K562 (cell line): ENCODE data around the gene MAGI2. TPM values are rescaled to one million over a fixed set of nuclear protein-coding genes. Genes with fewer than 3 reads are reported as not detected.

Experiments used
- ATAC-seq: fragments of 200-7000 bp; cut with Tn5 transposase; 3 replicates; pipeline ENCODE4 v1.9.1; 2020; ENCODE audit warnings: moderate library complexity
- BruUV-seq: library from RNA; stranded (reverse); fragments of 400-500 nt; replicated peaks from 2 replicates; lab custom pipeline; 2021; lab: Mats Ljungman, UMichigan
- CTCF ChIA-PET: fragments of 300-600 bp; formaldehyde crosslinking; extraction: SDS; loops from one replicate; lab custom pipeline; 2021; ENCODE audit warnings: low intra/inter-chr PET ratio; lab: Yijun Ruan, JAX
- POLR2A ChIA-PET: fragments of 300-600, 350-650 bp; sonication (Branson Sonifier 250); formaldehyde crosslinking; extraction: SDS; loops from one replicate; lab custom pipeline; 2021; ENCODE audit warnings: antibody characterized with exemption, inconsistent platforms; lab: Yijun Ruan, JAX
- DNase-seq, 4 experiments: peaks; one replicate each; pipeline versions ENCODE4 v3.0.0 to v3.0.0-alpha.2; 2011 to 2018; ENCODE audit warnings: low spot score in 3 of 4, mixed read lengths in 3 of 4; ENCODE audit errors: extremely low read depth in 1 of 4
- FAIRE-seq: peaks from 2 replicates; lab custom pipeline; 2011; peaks lifted over from hg19 to GRCh38; lab: Jason Lieb, UNC
- H2AFZ ChIP-seq: 2 replicates; pipeline ENCODE4 v1.6.0; 2011; ENCODE audit warnings: low read depth, low read length, control low read depth, inconsistent platforms
- H3K27ac ChIP-seq: fragments of 200-600 bp; 3 replicates; pipeline ENCODE4 v1.8.0; 2011; ENCODE audit warnings: low read depth, mild to moderate bottlenecking, control low read depth, inconsistent platforms, low read length, moderate library complexity, mixed read lengths; ENCODE audit errors: extremely low read depth
- H3K27me3 ChIP-seq, 2 experiments: fragments of 300-600 bp in 1 of 2; 2 replicates in 1 of 2; 3 replicates in 1 of 2; pipeline versions ENCODE4 v1.6.0 to v1.8.0; 2011; ENCODE audit warnings: inconsistent platforms in 2 of 2, low read length in 2 of 2, mild to moderate bottlenecking in 1 of 2, mixed read lengths in 1 of 2, moderate library complexity in 1 of 2; ENCODE audit not compliant: control insufficient read depth in 2 of 2, insufficient read depth in 2 of 2
- H3K36me3 ChIP-seq: fragments of 300-600 bp; 3 replicates; pipeline ENCODE4 v1.8.0; 2011; ENCODE audit warnings: mild to moderate bottlenecking, low read length, inconsistent platforms; ENCODE audit not compliant: control insufficient read depth, insufficient read depth
- H3K4me1 ChIP-seq, 2 experiments: fragments of 200-600 bp in 1 of 2; replicated peaks in 1 of 2; 2 replicates in 1 of 2; 3 replicates in 1 of 2; pipeline versions ENCODE4 v1.5.1 to v1.8.0; 2011; ENCODE audit warnings: inconsistent platforms in 2 of 2, low read length in 2 of 2, mild to moderate bottlenecking in 1 of 2, mixed read lengths in 1 of 2, moderate library complexity in 1 of 2; ENCODE audit not compliant: control insufficient read depth in 2 of 2, insufficient read depth in 2 of 2
- H3K4me2 ChIP-seq: 2 replicates; pipeline ENCODE4 v1.6.1; 2011; ENCODE audit warnings: low read length, control low read depth, inconsistent platforms, mixed read lengths; ENCODE audit not compliant: insufficient read depth
- H3K4me3 ChIP-seq: fragments of 200-600 bp; sonication (generic), shearing (Covaris generic); 2 replicates; pipeline ENCODE4 v1.5.1; 2016; ENCODE audit warnings: control low read depth, inconsistent platforms
- H3K79me2 ChIP-seq: fragments of 200-600 bp; 3 replicates; pipeline ENCODE4 v1.8.0; 2011; ENCODE audit warnings: low read length, inconsistent platforms; ENCODE audit not compliant: control insufficient read depth, insufficient read depth
- H3K9ac ChIP-seq, 2 experiments: 2 replicates each; pipeline versions ENCODE4 v1.6.0 to v1.6.1; 2011; ENCODE audit warnings: low read depth in 2 of 2, low read length in 2 of 2, control low read depth in 1 of 2, inconsistent platforms in 1 of 2, mild to moderate bottlenecking in 1 of 2, mixed read lengths in 1 of 2; ENCODE audit not compliant: insufficient read depth in 1 of 2
- H3K9me1 ChIP-seq: one replicate; pipeline ENCODE4 v1.6.0; 2011; ENCODE audit warnings: inconsistent platforms, mild to moderate bottlenecking, low read length, moderate library complexity; ENCODE audit not compliant: control insufficient read depth, insufficient read depth
- H3K9me3 ChIP-seq: replicated peaks from 2 replicates; pipeline ENCODE4 v1.5.1; 2011; ENCODE audit warnings: low read depth, low read length, inconsistent platforms; ENCODE audit not compliant: control insufficient read depth, insufficient read depth
- H4K20me1 ChIP-seq: replicated peaks from 2 replicates; pipeline ENCODE4 v1.6.1; 2011; ENCODE audit warnings: low read length, inconsistent platforms, mixed read lengths; ENCODE audit not compliant: control insufficient read depth, insufficient read depth
- CAMTA2 ChIP-seq: fragments of 250-450 bp; sonication (Bioruptor Pico); conservative IDR thresholded peaks from 2 replicates; pipeline ENCODE4 v1.5.1; 2022
- CBX1 ChIP-seq: sonication (generic); IDR thresholded peaks from 2 replicates; pipeline ENCODE4 v1.6.1; 2016; ENCODE audit warnings: antibody characterized with exemption, low read depth, mild to moderate bottlenecking
- CC2D1A ChIP-seq: fragments of 450-650 bp; IDR thresholded peaks from 2 replicates; pipeline ENCODE4 v1.6.1; 2017; ENCODE audit warnings: mild to moderate bottlenecking
- CXXC5 ChIP-seq: fragments of 250-450 bp; sonication (Bioruptor Pico); IDR thresholded peaks from 2 replicates; pipeline ENCODE4 v1.8.0; 2022; ENCODE audit warnings: inconsistent platforms, mild to moderate bottlenecking, moderate library complexity
- DPF2 ChIP-seq: fragments of 450-650 bp; IDR thresholded peaks from 2 replicates; pipeline ENCODE4 v1.6.1; 2016
- ELK1 ChIP-seq: sonication (generic); formaldehyde crosslinking; IDR thresholded peaks from 2 replicates; pipeline ENCODE4 v1.8.1; 2022; ENCODE audit warnings: missing genetic modification reagents
- GTF2B ChIP-seq: IDR thresholded peaks from 2 replicates; pipeline ENCODE4 v1.6.1; 2011; ENCODE audit not compliant: insufficient read length; ENCODE audit errors: extremely low read depth
- KDM1A ChIP-seq, 2 experiments: fragments of 450-650 bp; IDR thresholded peaks; 2 replicates each; pipeline ENCODE4 v1.6.1; 2016; ENCODE audit warnings: mild to moderate bottlenecking in 2 of 2
- NFIC ChIP-seq: fragments of 450-650 bp; IDR thresholded peaks from 2 replicates; pipeline ENCODE4 v1.6.1; 2017; ENCODE audit warnings: mild to moderate bottlenecking, inconsistent platforms
- NFIX ChIP-seq: fragments of 250-450 bp; sonication (Bioruptor Pico); IDR thresholded peaks from 2 replicates; pipeline ENCODE4 v1.4.0; 2020; ENCODE audit warnings: low read depth, mild to moderate bottlenecking, moderate library complexity
- NFRKB ChIP-seq: fragments of 450-650 bp; IDR thresholded peaks from 2 replicates; pipeline ENCODE4 v1.6.1; 2016; ENCODE audit warnings: low read depth
- NFYB ChIP-seq: IDR thresholded peaks from 2 replicates; pipeline ENCODE4 v1.6.1; 2011; ENCODE audit warnings: mild to moderate bottlenecking, moderate library complexity; ENCODE audit not compliant: insufficient read length; ENCODE audit errors: extremely low read depth
- RAD21 ChIP-seq, 2 experiments: fragments of 250-450 bp in 1 of 2; fragments of 450-650 bp in 1 of 2; sonication (Bioruptor Pico) in 1 of 2; formaldehyde crosslinking in 1 of 2; IDR thresholded peaks in 1 of 2; conservative IDR thresholded peaks in 1 of 2; 2 replicates each; pipeline versions ENCODE4 v1.4.0 to v1.8.0; 2020 to 2022; ENCODE audit warnings: mild to moderate bottlenecking in 2 of 2, moderate library complexity in 1 of 2
- SAFB2 ChIP-seq: fragments of 200-400 bp; formaldehyde crosslinking; IDR thresholded peaks from 2 replicates; pipeline ENCODE4 v1.6.1; 2018; ENCODE audit warnings: borderline replicate concordance, low read length, low read depth, moderate library complexity; ENCODE audit not compliant: severe bottlenecking
- SMAD1 ChIP-seq: fragments of 150-350 bp; IDR thresholded peaks from 2 replicates; pipeline ENCODE4 v1.6.1; 2014; ENCODE audit warnings: low read length, low read depth; ENCODE audit not compliant: partially characterized antibody
- SNRNP70 ChIP-seq: fragments of 200-400 bp; formaldehyde crosslinking; optimal IDR thresholded peaks from 2 replicates; pipeline ENCODE3; 2017; ENCODE audit warnings: low read depth, low read length
- TSHZ1 ChIP-seq: fragments of 250-450 bp; sonication (Bioruptor Pico); IDR thresholded peaks from 2 replicates; pipeline ENCODE4 v1.4.0; 2020; ENCODE audit warnings: mild to moderate bottlenecking, moderate library complexity
- WHSC1 ChIP-seq: IDR thresholded peaks from one replicate; pipeline ENCODE4 v1.6.1; 2012; ENCODE audit warnings: low read length, control low read depth, inconsistent platforms
- WGBS: fragments of 100-300 bp; shearing (Covaris generic); methylation state at CpG from one replicate; pipeline ENCODE4 v1.1.6; 2016; ENCODE audit warnings: low coverage, mixed read lengths; ENCODE audit not compliant: insufficient coverage; ENCODE audit errors: missing lambda C conversion rate; 5-methylcytosine and 5-hydroxymethylcytosine counted together
- in situ Hi-C: fragments of 300-500 bp; cut with MboI; formaldehyde crosslinking; loops from 4 replicates; pipeline ENCODE4 v1.15.0; 2018; ENCODE audit warnings: inconsistent platforms, mixed read lengths
- intact Hi-C: fragments of 100-400 bp; cut with micrococcal nuclease; formaldehyde crosslinking; loops from 2 replicates; pipeline ENCODE4 v1.14.2; 2022
- polyA plus RNA-seq, 8 experiments: library from polyadenylated mRNA; depleted of rRNA in 4 of 8; stranded (reverse) in 5 of 8; unstranded in 3 of 8; fragments of >200 nt; fragmentation: Nextera tagmentation in 2 of 8; fragmentation: Illumina TruSeq in 1 of 8; extraction: Ambion mirVana in 2 of 8; extraction: Trizol in 1 of 8; gene quantifications; 2 replicates each; pipeline versions ENCODE4 v1.2.1 to v1.2.3, GENCODE V29; 2011 to 2014; ENCODE audit warnings: inconsistent platforms in 1 of 8, missing spikeins in 1 of 8
- total RNA-seq, 7 experiments: library from RNA; depleted of rRNA in 6 of 7; stranded (reverse); fragments of >200 nt in 6 of 7; fragmentation: Illumina TruSeq in 2 of 7; extraction: Trizol in 2 of 7; gene quantifications; 2 replicates each; pipeline versions ENCODE4 v1.2.1 to v1.2.3, GENCODE V29; 2011 to 2021; ENCODE audit warnings: low replicate concordance in 1 of 7

MAGI2 gene
- total and polyA plus RNA-seq, 9 of the 15 experiments (the other 6 are each of a cell fraction or from before 2014, with no cell fraction given): 0.27 to 1.4 (median 0.70) TPM

GRCh38 chr7:78164459-78164858 lies 1289.0 kb downstream of the MAGI2 start:
- Histone ChIP-seq H3K27me3 (peaks cover 0 to 6% of the 10 kb centered on the region in 2 experiments; a peak in 1 of 5 replicates), H3K9me1 (no peaks in the 10 kb centered on the region), H2AFZ (no peak overlapping the region), H3K27ac (no peak overlapping the region), H3K36me3 (no peaks in the 10 kb centered on the region), H3K4me1 (no peaks in the 10 kb centered on the region), H3K9ac (no peak overlapping the region), H4K20me1 (no peaks in the 10 kb centered on the region), H3K79me2 (no peaks in the 10 kb centered on the region), H3K9me3 (no peaks in the 10 kb centered on the region), H3K4me3 (no peak overlapping the region), H3K4me2 (no peak overlapping the region)
- DNase-seq (no peak), ATAC-seq (no peak), FAIRE-seq (no peak)
- in situ Hi-C loops (no loop called here), intact Hi-C loops (no loop called here)
- CTCF ChIA-PET: no interaction called here
- TF ChIP-seq SNRNP70 (no peak), CXXC5 (CRISPR knock-in tag) (no peak), SAFB2 (no peak), WHSC1 (no peak), KDM1A (IDR thresholded peaks at IDR 0.05) (no peak), NFIC (peak; percentile 98), ELK1 (CRISPR knock-in tag) (no peak), DPF2 (no peak), GTF2B (no peak), NFYB (no peak), CBX1 (no peak), TSHZ1 (CRISPR knock-in tag) (no peak), RAD21 (CRISPR knock-in tag; conservative IDR thresholded peaks at IDR 0.05 in 1 of 2, IDR thresholded peaks at IDR 0.05 in 1 of 2) (0 out of 4 replicates have a peak, but pooled peaks of 1 of the 2 experiments have one; percentile 4), NFRKB (no peak), SMAD1 (peak; percentile 42), CAMTA2 (CRISPR knock-in tag) (no peak), CC2D1A (no peak), NFIX (CRISPR knock-in tag) (peak; percentile 94)
- POLR2A ChIA-PET: no interaction called here
- BruUV-seq: no TSS peak
- 0% methylated on average over 1 of the region's 1 CpG for WGBS
